Measurements from ENCODE around the gene GTPBP1.

GRCh38 chr22:38761202-38762162 lies 55.7 kb downstream of the GTPBP1 start:
- TF ChIP-seq, protein P1, sequence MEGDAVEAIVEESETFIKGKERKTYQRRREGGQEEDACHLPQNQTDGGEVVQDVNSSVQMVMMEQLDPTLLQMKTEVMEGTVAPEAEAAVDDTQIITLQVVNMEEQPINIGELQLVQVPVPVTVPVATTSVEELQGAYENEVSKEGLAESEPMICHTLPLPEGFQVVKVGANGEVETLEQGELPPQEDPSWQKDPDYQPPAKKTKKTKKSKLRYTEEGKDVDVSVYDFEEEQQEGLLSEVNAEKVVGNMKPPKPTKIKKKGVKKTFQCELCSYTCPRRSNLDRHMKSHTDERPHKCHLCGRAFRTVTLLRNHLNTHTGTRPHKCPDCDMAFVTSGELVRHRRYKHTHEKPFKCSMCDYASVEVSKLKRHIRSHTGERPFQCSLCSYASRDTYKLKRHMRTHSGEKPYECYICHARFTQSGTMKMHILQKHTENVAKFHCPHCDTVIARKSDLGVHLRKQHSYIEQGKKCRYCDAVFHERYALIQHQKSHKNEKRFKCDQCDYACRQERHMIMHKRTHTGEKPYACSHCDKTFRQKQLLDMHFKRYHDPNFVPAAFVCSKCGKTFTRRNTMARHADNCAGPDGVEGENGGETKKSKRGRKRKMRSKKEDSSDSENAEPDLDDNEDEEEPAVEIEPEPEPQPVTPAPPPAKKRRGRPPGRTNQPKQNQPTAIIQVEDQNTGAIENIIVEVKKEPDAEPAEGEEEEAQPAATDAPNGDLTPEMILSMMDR (IDR thresholded peaks at IDR 0.05 in 4 of 5, conservative IDR thresholded peaks at IDR 0.05 in 1 of 5), result no peak
- no peak for TF ChIP-seq POLR2A (IDR thresholded peaks at IDR 0.05)

Data from gastrocnemius medialis (tissue), 4 donors.